Measurements from ENCODE around the gene MYLK4.

- TF ChIP-seq CTCF (IDR thresholded peaks at IDR 0.05) (no peak), POLR2A (IDR thresholded peaks at IDR 0.05) (no peak), EP300 (IDR thresholded peaks at IDR 0.05; ENCODE audit: low read depth) (no peak)
Measured at GRCh38 chr6:2758980-2759379, 8.3 kb upstream of the MYLK4 start.

All from transverse colon (tissue), 3 donors.